H1 (cell line): ENCODE results near the gene GGT6. TPM values are rescaled to one million over a fixed set of nuclear protein-coding genes. Genes with fewer than 3 reads are reported as not detected.

ENCODE experiments used
- CREB1 ChIP-seq: IDR thresholded peaks from 2 replicates; pipeline ENCODE4 v1.6.1; 2012; ENCODE audit warnings: inconsistent platforms
- HDAC2 ChIP-seq, 2 experiments: fragments of 300-600 bp in 1 of 2; sonication (generic) in 1 of 2; IDR thresholded peaks; 2 replicates each; pipeline ENCODE4 v1.6.1; 2011 to 2012; ENCODE audit warnings: low read depth in 2 of 2, low read length in 2 of 2, mild to moderate bottlenecking in 2 of 2, moderate library complexity in 2 of 2, borderline replicate concordance in 1 of 2, inconsistent platforms in 1 of 2
- TAF1 ChIP-seq: IDR thresholded peaks from 2 replicates; pipeline ENCODE4 v1.6.1; 2011; ENCODE audit warnings: mild to moderate bottlenecking, low read depth, low read length
- polyA plus RNA-seq, 7 experiments: library from polyadenylated mRNA; depleted of rRNA in 3 of 7; stranded (reverse) in 5 of 7; unstranded in 2 of 7; fragments of >200 nt in 5 of 7; fragments of 200-250 nt in 2 of 7; gene quantifications; 1 replicate in 5 of 7; 2 replicates in 1 of 7; 4 replicates in 1 of 7; pipeline versions ENCODE4 v1.2.1 to v1.2.3, GENCODE V29; 2011 to 2013; ENCODE audit warnings: missing spikeins in 2 of 7, mixed read lengths in 2 of 7
- total RNA-seq: library from RNA; stranded (reverse); fragmentation: NEBNext Ultra II Directional; extraction: Animal tissue kit (Norgen Biotek cat#: 25700); gene quantifications from 2 replicates; pipeline ENCODE4 v1.2.1, GENCODE V29; 2021

Gene GGT6
- total and polyA plus RNA-seq, 2 of the 8 experiments (the other 6 are each of a cell fraction or from before 2014, with no cell fraction given), result 0.18 TPM; not detected in 1

DNA sequence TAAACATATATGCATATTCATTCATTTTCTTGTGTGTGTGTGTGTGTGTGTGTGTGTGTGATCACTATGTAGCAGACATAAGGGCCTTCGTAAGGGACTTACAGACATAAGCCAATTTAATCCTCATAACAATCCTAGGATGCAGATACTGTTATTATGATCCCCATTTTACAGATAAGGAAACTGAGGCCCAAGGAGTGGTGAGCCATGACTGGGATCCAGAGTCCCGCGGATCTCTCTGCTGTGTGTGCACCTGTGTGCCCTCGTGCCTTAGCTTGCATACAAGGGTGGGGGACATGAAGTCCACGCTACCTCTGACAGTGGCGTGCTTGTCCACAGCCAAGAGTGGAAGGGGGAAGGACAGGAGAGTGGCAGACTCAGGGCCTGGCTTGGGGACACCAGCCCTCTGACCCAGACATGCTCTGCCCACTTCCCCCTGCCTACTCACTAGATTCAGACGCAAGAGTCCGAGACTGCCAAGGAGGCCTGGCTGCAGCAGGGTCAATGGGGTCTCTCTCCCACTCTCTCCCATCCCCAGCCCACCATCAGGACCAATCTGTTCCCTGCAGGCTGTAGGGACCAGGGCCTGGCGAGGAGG is 14.2 kb upstream of the GGT6 start (continued):
- TF ChIP-seq HDAC2 (IDR thresholded peaks at IDR 0.05; ENCODE audit: borderline replicate concordance in 1 of 2, low read depth in 2 of 2, low read length in 2 of 2) (no peak), TAF1 (no peak), CREB1 (no peak)
